ENCODE results near the gene NUP155.

Gene NUP155

GRCh38 chr5:37248970-37249814 lies 121.7 kb downstream of the NUP155 start, which contains the start of gene CPLANE1 (continued):
- TF ChIP-seq, protein P1, sequence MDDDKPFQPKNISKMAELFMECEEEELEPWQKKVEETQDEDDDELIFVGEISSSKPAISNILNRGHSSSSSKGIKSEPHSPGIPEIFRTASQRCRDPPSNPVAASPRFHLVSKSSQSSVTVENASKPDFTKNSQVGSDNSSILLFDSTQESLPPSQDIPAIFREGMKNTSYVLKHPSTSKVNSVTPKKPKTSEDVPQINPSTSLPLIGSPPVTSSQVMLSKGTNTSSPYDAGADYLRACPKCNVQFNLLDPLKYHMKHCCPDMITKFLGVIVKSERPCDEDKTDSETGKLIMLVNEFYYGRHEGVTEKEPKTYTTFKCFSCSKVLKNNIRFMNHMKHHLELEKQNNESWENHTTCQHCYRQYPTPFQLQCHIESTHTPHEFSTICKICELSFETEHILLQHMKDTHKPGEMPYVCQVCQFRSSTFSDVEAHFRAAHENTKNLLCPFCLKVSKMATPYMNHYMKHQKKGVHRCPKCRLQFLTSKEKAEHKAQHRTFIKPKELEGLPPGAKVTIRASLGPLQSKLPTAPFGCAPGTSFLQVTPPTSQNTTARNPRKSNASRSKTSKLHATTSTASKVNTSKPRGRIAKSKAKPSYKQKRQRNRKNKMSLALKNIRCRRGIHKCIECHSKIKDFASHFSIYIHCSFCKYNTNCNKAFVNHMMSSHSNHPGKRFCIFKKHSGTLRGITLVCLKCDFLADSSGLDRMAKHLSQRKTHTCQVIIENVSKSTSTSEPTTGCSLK (tag by site-specific recombination; IDR thresholded peaks at IDR 0.05), result no peak

DNA sequence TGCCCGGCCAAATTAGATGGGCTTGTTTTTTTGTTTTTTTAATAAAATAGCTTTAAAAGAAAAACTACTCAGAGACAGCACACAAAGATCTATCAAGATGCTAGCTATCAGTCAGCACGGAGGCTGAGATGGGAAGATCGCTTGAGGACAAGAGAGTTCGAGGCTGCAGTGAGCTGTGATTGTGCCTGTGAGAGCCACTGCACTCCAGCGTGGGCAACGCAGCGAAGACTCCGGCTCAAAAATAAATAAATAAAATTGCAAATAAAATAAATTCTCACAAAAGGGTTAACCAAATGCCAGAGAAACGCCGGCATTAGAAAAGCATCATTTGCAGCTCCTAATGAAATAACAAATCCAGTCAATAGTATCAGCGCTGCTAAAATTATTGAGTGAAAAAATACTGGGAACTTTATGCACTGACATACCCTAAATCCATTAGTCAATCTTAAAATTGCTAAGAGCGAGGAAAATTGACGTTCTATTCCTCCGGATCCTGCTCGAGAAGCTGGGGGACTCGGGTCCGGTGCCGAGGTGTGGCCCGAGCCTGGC lies 122.4 kb downstream of the NUP155 start:
- H3K36me3 ChIP-seq (ENCODE audit: control insufficient read depth in 2 of 2, insufficient read depth in 1 of 2, low read length in 2 of 2), result peaks cover 0 to 13% of the 10 kb centered on the region in 2 experiments; a peak in 1 of 3 replicates
- CTCF ChIA-PET, result interaction anchor here (0.5 to 1.2 kb wide), 3 partner anchors 63 to 1140 kb away, joined by 3 to 9 read pairs (median 5); no protein-coding TSS in a partner anchor
- H3K27ac ChIP-seq (ENCODE audit: extremely low read depth, low read depth, low read length), result peak overlapping the region; percentile 99

GRCh38 chr5:37247496-37247895 lies 123.4 kb downstream of the NUP155 start:
- ChIA-PET POLR2A (no interaction called here), CTCF (interaction anchor here (0.7 kb wide), 1 partner anchor 179 kb away, joined by 4 read pairs; no protein-coding TSS in a partner anchor)
- no peak overlapping the region for H3K27ac ChIP-seq (ENCODE audit: extremely low read depth, low read depth, low read length)
- H3K4me3 ChIP-seq (ENCODE audit: low read depth, low read length), result no peak overlapping the region
- no peaks in the 10 kb centered on the region for H3K9me3 ChIP-seq (ENCODE audit: control insufficient read depth, insufficient read depth, low read depth, low read length)
- peaks cover 4 to 22% of the 10 kb centered on the region in 2 experiments for H3K36me3 ChIP-seq (ENCODE audit: control insufficient read depth in 2 of 2, insufficient read depth in 1 of 2, low read length in 2 of 2)
- peaks cover 14% of the 10 kb centered on the region for H3K4me1 ChIP-seq (ENCODE audit: control insufficient read depth, insufficient read depth, low read length)
- TF ChIP-seq, protein P2, sequence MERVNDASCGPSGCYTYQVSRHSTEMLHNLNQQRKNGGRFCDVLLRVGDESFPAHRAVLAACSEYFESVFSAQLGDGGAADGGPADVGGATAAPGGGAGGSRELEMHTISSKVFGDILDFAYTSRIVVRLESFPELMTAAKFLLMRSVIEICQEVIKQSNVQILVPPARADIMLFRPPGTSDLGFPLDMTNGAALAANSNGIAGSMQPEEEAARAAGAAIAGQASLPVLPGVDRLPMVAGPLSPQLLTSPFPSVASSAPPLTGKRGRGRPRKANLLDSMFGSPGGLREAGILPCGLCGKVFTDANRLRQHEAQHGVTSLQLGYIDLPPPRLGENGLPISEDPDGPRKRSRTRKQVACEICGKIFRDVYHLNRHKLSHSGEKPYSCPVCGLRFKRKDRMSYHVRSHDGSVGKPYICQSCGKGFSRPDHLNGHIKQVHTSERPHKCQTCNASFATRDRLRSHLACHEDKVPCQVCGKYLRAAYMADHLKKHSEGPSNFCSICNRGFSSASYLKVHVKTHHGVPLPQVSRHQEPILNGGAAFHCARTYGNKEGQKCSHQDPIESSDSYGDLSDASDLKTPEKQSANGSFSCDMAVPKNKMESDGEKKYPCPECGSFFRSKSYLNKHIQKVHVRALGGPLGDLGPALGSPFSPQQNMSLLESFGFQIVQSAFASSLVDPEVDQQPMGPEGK (tag by site-specific recombination; IDR thresholded peaks at IDR 0.05), result no peak
- TF ChIP-seq SCRT2 (tag by site-specific recombination; IDR thresholded peaks at IDR 0.05) (peak; percentile 91), KLF7 (tag by site-specific recombination; IDR thresholded peaks at IDR 0.05; ENCODE audit: borderline replicate concordance) (no peak), TRIM28 (IDR thresholded peaks at IDR 0.05; ENCODE audit: borderline replicate concordance, low read length) (no peak), GLI2 (tag by site-specific recombination; IDR thresholded peaks at IDR 0.05; ENCODE audit: borderline replicate concordance, low read depth) (no peak), ZBTB21 (tag by site-specific recombination; IDR thresholded peaks at IDR 0.05) (no peak), ZNF792 (tag by site-specific recombination; IDR thresholded peaks at IDR 0.05) (no peak), RBAK (tag by site-specific recombination; IDR thresholded peaks at IDR 0.05) (no peak), ZNF701 (tag by site-specific recombination; IDR thresholded peaks at IDR 0.05) (no peak), SALL2 (tag by site-specific recombination; IDR thresholded peaks at IDR 0.05; ENCODE audit: borderline replicate concordance) (no peak), SCRT1 (tag by site-specific recombination; IDR thresholded peaks at IDR 0.05; ENCODE audit: borderline replicate concordance) (peak; percentile 50; the same call in 1 of the 2 replicates), ZNF561 (tag by site-specific recombination; IDR thresholded peaks at IDR 0.05; ENCODE audit: borderline replicate concordance) (no peak), ZNF266 (tag by site-specific recombination; IDR thresholded peaks at IDR 0.05; ENCODE audit: low read depth) (no peak), ZSCAN16 (tag by site-specific recombination; IDR thresholded peaks at IDR 0.05) (no peak), PRDM10 (tag by site-specific recombination; IDR thresholded peaks at IDR 0.05) (no peak)
- TF ChIP-seq, protein P3, sequence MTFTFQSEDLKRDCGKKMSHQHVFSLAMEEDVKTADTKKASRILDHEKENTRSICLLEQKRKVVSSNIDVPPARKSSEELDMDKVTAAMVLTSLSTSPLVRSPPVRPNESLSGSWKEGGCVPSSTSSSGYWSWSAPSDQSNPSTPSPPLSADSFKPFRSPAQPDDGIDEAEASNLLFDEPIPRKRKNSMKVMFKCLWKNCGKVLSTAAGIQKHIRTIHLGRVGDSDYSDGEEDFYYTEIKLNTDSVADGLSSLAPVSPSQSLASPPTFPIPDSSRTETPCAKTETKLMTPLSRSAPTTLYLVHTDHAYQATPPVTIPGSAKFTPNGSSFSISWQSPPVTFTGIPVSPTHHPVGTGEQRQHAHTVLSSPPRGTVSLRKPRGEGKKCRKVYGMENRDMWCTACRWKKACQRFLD (tag by site-specific recombination; IDR thresholded peaks at IDR 0.05), result no peak
- TF ChIP-seq, protein P4, sequence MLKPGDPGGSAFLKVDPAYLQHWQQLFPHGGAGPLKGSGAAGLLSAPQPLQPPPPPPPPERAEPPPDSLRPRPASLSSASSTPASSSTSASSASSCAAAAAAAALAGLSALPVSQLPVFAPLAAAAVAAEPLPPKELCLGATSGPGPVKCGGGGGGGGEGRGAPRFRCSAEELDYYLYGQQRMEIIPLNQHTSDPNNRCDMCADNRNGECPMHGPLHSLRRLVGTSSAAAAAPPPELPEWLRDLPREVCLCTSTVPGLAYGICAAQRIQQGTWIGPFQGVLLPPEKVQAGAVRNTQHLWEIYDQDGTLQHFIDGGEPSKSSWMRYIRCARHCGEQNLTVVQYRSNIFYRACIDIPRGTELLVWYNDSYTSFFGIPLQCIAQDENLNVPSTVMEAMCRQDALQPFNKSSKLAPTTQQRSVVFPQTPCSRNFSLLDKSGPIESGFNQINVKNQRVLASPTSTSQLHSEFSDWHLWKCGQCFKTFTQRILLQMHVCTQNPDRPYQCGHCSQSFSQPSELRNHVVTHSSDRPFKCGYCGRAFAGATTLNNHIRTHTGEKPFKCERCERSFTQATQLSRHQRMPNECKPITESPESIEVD (tag by site-specific recombination; IDR thresholded peaks at IDR 0.05), result 0 out of 2 replicates have a peak, but pooled peaks have one; percentile 6

More for the DNA sequence above, 122.4 kb downstream of the NUP155 start:
- peaks cover 14% of the 10 kb centered on the region for H3K4me1 ChIP-seq (ENCODE audit: control insufficient read depth, insufficient read depth, low read length)
- POLR2A ChIA-PET, result interaction anchor here (1.1 to 2.3 kb wide), 8 partner anchors 9 to 123 kb away, joined by 3 to 17 read pairs (median 6); partner anchors contain the start of gene NUP155
- TF ChIP-seq ZBTB17 (tag by site-specific recombination; IDR thresholded peaks at IDR 0.05), result 0 out of 2 replicates have a peak, but pooled peaks have one; percentile 4
- no peak for TF ChIP-seq ZNF146 (tag by site-specific recombination; IDR thresholded peaks at IDR 0.05)
- TF ChIP-seq ZNF404 (tag by site-specific recombination; IDR thresholded peaks at IDR 0.05), result no peak
- peak; percentile 77 for TF ChIP-seq ZNF335 (tag by site-specific recombination; conservative IDR thresholded peaks at IDR 0.05)
- no peaks in the 10 kb centered on the region for H3K9me3 ChIP-seq (ENCODE audit: control insufficient read depth, insufficient read depth, low read depth, low read length)
- H3K4me3 ChIP-seq (ENCODE audit: low read depth, low read length), result peak overlapping the region; percentile 58
